ENCODE data around the gene CARS1.

CARS1 gene

GRCh38 chr11:2994336-2994730 is 62.9 kb downstream of the CARS1 start:
- no peak overlapping the region for H3K27ac Mint-ChIP-seq (ENCODE audit: low read depth)
- ATAC-seq (replicated peaks; ENCODE audit: extremely low read depth, poor library complexity, severe bottlenecking) (no peak), DNase-seq (ENCODE audit: low spot score in 2 of 2) (no peak)
- H3K4me1 Mint-ChIP-seq, result peaks cover 22% of the 10 kb centered on the region
- no peaks in the 10 kb centered on the region for H3K9me3 Mint-ChIP-seq
- no peak overlapping the region for H3K4me3 Mint-ChIP-seq
- peaks cover 13% of the 10 kb centered on the region for H3K36me3 Mint-ChIP-seq (ENCODE audit: insufficient read depth)
- H3K27me3 Mint-ChIP-seq, result no peaks in the 10 kb centered on the region

DNA sequence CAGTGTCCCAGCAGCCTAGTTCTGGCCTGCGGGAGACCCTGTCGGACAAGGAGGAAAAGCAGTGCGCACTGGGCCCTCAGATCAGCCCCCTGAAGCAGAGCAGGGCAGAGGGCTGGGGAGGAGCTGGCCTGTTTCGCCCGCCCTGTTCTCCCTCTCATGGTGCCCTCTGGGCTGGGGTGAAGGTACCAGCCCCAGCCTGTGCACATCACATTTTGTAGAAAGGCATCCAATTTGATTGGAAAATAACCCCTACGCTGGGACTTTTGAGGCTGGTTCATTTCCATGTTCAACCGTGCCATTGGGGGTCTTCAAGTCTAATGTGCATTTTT is 64.3 kb downstream of the CARS1 start:
- H3K27me3 Mint-ChIP-seq, result no peaks in the 10 kb centered on the region
- H3K4me3 Mint-ChIP-seq, result peak overlapping the region; percentile 98
- no peaks in the 10 kb centered on the region for H3K9me3 Mint-ChIP-seq
- H3K4me1 Mint-ChIP-seq, result peaks cover 36% of the 10 kb centered on the region
- peaks cover 14% of the 10 kb centered on the region for H3K36me3 Mint-ChIP-seq (ENCODE audit: insufficient read depth)
- peak overlapping the region; percentile 98 for H3K27ac Mint-ChIP-seq (ENCODE audit: low read depth)
- DNase-seq (ENCODE audit: low spot score in 2 of 2), result no peak
- no peak for ATAC-seq (replicated peaks; ENCODE audit: extremely low read depth, poor library complexity, severe bottlenecking)

GRCh38 chr11:2992234-2992996 is 64.8 kb downstream of the CARS1 start, which contains the start of gene NAP1L4:
Gene NAP1L4 (minus strand): TSS chr11:2992329. CDS start chr11:2979220, 13,109 bp downstream.
- Mint-ChIP-seq H3K36me3 (ENCODE audit: insufficient read depth) (peaks cover 18% of the 10 kb centered on the region), H3K4me1 (peaks cover 38% of the 10 kb centered on the region), H3K9me3 (no peaks in the 10 kb centered on the region), H3K27me3 (no peaks in the 10 kb centered on the region), H3K27ac (ENCODE audit: low read depth) (peak within 1 kb of the TSS; percentile 98), H3K4me3 (peak within 1 kb of the TSS; percentile 98)
- ATAC-seq (replicated peaks; ENCODE audit: extremely low read depth, poor library complexity, severe bottlenecking), result peak; percentile 85
- DNase-seq (ENCODE audit: low spot score in 2 of 2), result peak; percentile 88 to 91

DNA sequence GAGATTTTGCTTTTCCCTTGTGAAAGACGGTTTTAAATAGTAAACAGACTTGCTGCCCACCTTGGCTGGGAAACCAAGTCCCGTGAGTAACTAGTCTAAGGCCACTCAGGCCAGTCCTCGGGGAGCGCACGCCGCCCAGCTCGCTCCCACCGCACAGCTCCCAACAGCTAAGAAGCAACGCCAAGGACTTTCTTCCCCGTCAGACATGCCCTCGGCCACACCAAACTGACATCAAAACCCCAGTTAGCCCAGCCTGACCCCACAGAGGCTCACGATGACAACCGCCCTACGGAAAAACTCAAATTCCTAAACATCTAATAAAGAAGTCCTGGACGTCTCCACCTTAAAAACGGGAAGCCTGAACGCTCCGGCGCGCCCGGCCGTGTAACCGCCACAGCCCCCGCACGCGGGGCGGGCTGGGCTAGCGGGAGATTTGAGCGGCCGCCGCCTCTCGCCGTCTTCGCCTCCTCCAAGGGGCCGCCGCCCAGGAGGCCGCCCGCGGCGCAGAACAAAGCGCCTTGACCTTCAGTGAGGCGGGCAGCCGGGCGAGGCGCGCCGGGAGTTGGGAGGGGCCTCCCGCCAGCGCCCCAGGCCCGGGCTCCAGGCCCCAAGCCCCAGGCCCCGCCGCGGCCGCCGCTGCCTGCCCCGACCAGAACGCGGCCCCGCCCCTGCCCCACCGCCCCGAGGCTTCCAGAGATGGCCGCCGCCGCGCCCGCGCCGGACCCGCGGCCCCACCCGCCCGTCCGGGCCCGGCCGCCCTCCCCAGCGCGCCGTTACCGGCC is 65.6 kb downstream of the CARS1 start:
- no peaks in the 10 kb centered on the region for H3K9me3 Mint-ChIP-seq
- peak overlapping the region; percentile 98 for H3K4me3 Mint-ChIP-seq
- no peak for DNase-seq (ENCODE audit: low spot score in 2 of 2)
- peaks cover 18% of the 10 kb centered on the region for H3K36me3 Mint-ChIP-seq (ENCODE audit: insufficient read depth)
- no peaks in the 10 kb centered on the region for H3K27me3 Mint-ChIP-seq
- peaks cover 38% of the 10 kb centered on the region for H3K4me1 Mint-ChIP-seq
- peak overlapping the region; percentile 98 for H3K27ac Mint-ChIP-seq (ENCODE audit: low read depth)
- peak; percentile 45 for ATAC-seq (replicated peaks; ENCODE audit: extremely low read depth, poor library complexity, severe bottlenecking)

DNA sequence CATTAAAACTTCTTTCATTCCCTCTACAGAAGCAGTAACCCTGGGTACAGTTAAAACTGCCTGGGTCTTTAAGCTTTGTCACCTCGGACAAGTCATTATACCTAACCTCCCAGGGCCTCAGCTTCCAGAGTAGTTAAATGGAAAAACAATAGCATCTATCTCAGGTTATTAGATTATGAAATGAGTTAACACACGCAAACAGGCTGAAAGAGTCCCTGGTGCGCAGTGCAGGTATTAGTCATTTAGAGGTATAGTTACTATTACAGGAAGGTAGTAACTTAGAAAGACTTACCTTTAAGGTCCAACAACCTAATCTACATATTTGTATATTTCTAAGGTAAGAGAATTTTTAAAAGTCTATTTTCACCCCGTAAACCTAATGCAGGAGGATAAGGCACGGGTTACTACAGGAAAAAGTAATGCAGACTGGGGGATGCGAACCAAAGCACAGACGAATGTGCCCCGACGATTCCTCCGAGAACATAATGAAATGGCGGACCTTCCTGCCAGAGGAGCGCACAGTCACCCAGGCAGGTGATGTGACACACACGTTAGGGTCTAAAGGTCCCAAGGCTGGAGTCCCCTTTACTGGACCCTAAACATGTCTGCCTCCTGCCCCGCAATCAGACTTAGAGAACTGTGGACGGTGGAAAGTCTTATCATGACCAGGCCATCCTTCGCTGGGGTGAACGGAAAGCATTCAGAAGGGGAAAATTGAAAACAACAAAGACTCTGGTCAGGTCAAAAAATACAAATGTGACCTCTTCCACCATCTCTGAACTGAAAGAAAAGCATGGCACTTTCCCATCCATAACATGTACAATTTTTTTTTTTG is 66.4 kb downstream of the CARS1 start:
- Mint-ChIP-seq H3K27me3 (no peaks in the 10 kb centered on the region), H3K4me1 (peaks cover 38% of the 10 kb centered on the region), H3K27ac (ENCODE audit: low read depth) (peak overlapping the region; percentile 98), H3K36me3 (ENCODE audit: insufficient read depth) (peaks cover 16% of the 10 kb centered on the region), H3K9me3 (no peaks in the 10 kb centered on the region), H3K4me3 (peak overlapping the region; percentile 98)
- ATAC-seq (replicated peaks; ENCODE audit: extremely low read depth, poor library complexity, severe bottlenecking) (no peak), DNase-seq (ENCODE audit: low spot score in 2 of 2) (no peak)

DNA sequence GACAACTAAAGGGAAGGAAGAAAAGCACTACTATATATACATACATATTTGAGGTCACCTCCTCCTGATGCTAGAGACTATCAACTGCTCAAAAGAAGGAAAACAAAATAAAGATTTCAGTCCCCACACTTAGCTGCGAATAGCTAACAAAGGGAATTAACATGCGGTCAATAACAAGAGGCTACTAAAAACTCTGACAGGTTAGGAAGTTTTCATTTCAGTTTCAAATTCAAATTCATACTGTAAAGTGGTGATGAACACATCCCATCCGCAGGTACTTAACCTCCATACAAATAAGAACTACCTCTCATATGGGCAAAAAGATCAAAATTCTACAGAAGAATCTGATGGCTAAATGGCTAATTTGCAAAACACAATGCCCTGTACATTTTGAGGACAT is 67.7 kb downstream of the CARS1 start:
- ATAC-seq (replicated peaks; ENCODE audit: extremely low read depth, poor library complexity, severe bottlenecking) (no peak), DNase-seq (ENCODE audit: low spot score in 2 of 2) (no peak)
- H3K27me3 Mint-ChIP-seq, result no peaks in the 10 kb centered on the region
- H3K27ac Mint-ChIP-seq (ENCODE audit: low read depth), result peak overlapping the region; percentile 63
- peaks cover 21% of the 10 kb centered on the region for H3K36me3 Mint-ChIP-seq (ENCODE audit: insufficient read depth)
- H3K9me3 Mint-ChIP-seq, result no peaks in the 10 kb centered on the region
- H3K4me1 Mint-ChIP-seq, result peaks cover 41% of the 10 kb centered on the region
- H3K4me3 Mint-ChIP-seq, result peak overlapping the region; percentile 98

DNA sequence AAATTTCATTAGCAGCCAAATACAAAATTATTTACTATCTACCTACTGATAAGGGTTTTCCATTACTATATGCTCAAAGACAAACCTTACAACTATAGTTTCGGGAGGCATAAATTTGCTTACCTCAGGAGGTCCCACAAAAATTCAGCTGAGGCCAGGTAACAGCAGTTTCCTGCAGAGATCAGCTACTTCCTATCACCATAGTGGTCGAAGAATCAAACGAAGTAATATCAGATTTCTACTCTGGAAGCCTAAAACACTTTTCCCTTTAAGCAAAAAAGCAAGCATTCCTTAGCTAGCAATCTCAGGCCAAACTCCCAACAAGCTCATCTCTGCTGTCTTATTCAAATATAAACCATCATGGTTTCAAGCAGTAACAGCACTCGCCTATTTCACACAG is 68.2 kb downstream of the CARS1 start:
- DNase-seq (ENCODE audit: low spot score in 2 of 2) (no peak), ATAC-seq (replicated peaks; ENCODE audit: extremely low read depth, poor library complexity, severe bottlenecking) (no peak)
- no peaks in the 10 kb centered on the region for H3K9me3 Mint-ChIP-seq
- H3K4me3 Mint-ChIP-seq, result peak overlapping the region; percentile 98
- H3K36me3 Mint-ChIP-seq (ENCODE audit: insufficient read depth), result peaks cover 25% of the 10 kb centered on the region
- H3K4me1 Mint-ChIP-seq, result peaks cover 44% of the 10 kb centered on the region
- no peaks in the 10 kb centered on the region for H3K27me3 Mint-ChIP-seq
- H3K27ac Mint-ChIP-seq (ENCODE audit: low read depth), result peak overlapping the region; percentile 63

DNA sequence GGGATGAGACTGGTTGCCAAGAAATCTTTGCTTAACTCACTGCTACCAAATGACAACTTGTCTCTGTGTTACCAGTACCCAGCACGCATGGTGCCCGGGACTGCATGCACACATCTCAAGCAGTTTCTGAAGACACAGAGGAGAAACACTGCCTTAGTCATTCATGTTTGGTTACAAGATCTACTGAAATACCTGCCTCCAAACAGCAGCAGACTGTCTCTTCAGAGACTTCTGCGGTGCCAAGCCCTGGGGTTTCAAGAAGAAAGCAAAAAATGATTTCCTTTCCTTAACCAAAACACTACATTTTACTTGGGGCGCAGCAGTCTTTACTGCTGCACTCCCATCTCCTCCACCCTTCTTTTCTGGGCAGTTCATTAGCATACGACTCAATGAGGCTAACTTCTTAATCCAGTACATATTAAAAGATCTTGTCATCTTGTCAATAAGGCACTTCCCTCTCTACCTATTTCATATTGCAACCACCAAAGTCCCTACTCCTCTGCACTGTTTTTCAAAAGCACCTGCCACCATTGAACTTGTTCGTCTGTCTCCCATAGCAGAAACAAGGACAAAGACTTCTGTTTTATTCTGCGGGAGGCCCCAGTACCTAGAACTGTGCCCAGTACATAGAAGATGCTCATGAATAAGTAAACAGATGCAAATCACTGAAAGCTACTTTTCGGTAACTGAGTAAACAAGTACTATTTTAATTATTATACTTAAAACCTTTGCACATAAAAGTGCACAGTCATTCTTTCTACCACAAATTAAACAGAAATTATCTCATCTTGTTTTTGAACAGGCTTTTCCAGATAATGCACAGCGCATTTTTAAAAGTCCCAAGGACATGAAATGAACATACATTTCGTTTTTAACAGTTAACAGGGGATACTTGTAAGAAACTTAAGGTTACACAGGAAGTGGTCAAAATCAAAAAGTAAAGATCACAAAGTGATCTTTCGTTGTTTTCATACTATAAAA is 69.1 kb downstream of the CARS1 start:
- no peak for DNase-seq (ENCODE audit: low spot score in 2 of 2)

GRCh38 chr11:2983908-2984307 is 73.3 kb downstream of the CARS1 start:
- Mint-ChIP-seq H3K4me3 (peak overlapping the region; percentile 28), H3K4me1 (peaks cover 43% of the 10 kb centered on the region), H3K27me3 (no peaks in the 10 kb centered on the region), H3K27ac (ENCODE audit: low read depth) (peak overlapping the region; percentile 52), H3K36me3 (ENCODE audit: insufficient read depth) (peaks cover 27% of the 10 kb centered on the region), H3K9me3 (no peaks in the 10 kb centered on the region)
- ATAC-seq (replicated peaks; ENCODE audit: extremely low read depth, poor library complexity, severe bottlenecking) (no peak), DNase-seq (ENCODE audit: low spot score in 2 of 2) (no peak)

More for the DNA sequence above, 69.1 kb downstream of the CARS1 start:
- no peak for ATAC-seq (replicated peaks; ENCODE audit: extremely low read depth, poor library complexity, severe bottlenecking)
- Mint-ChIP-seq H3K36me3 (ENCODE audit: insufficient read depth) (peaks cover 29% of the 10 kb centered on the region), H3K4me1 (peaks cover 52% of the 10 kb centered on the region), H3K27me3 (no peaks in the 10 kb centered on the region), H3K9me3 (no peaks in the 10 kb centered on the region), H3K4me3 (peak overlapping the region; percentile 98), H3K27ac (ENCODE audit: low read depth) (peak overlapping the region; percentile 63)

GRCh38 chr11:2982214-2982613 is 75.0 kb downstream of the CARS1 start:
- peaks cover 43% of the 10 kb centered on the region for H3K4me1 Mint-ChIP-seq

GRCh38 chr11:2981130-2981529 is 76.1 kb downstream of the CARS1 start:
- peaks cover 51% of the 10 kb centered on the region for H3K4me1 Mint-ChIP-seq
- DNase-seq (ENCODE audit: low spot score in 2 of 2), result no peak
- ATAC-seq (replicated peaks; ENCODE audit: extremely low read depth, poor library complexity, severe bottlenecking), result no peak
- no peak overlapping the region for H3K4me3 Mint-ChIP-seq
- no peak overlapping the region for H3K27ac Mint-ChIP-seq (ENCODE audit: low read depth)
- H3K27me3 Mint-ChIP-seq, result no peaks in the 10 kb centered on the region
- H3K9me3 Mint-ChIP-seq, result no peaks in the 10 kb centered on the region
- peaks cover 45% of the 10 kb centered on the region for H3K36me3 Mint-ChIP-seq (ENCODE audit: insufficient read depth)

More at GRCh38 chr11:2982214-2982613, 75.0 kb downstream of the CARS1 start:
- H3K9me3 Mint-ChIP-seq, result no peaks in the 10 kb centered on the region
- H3K27ac Mint-ChIP-seq (ENCODE audit: low read depth), result peak overlapping the region; percentile 52
- peaks cover 36% of the 10 kb centered on the region for H3K36me3 Mint-ChIP-seq (ENCODE audit: insufficient read depth)
- DNase-seq (ENCODE audit: low spot score in 2 of 2), result no peak
- peak; percentile 28 for ATAC-seq (replicated peaks; ENCODE audit: extremely low read depth, poor library complexity, severe bottlenecking)
- H3K27me3 Mint-ChIP-seq, result no peaks in the 10 kb centered on the region
- peak overlapping the region; percentile 28 for H3K4me3 Mint-ChIP-seq

All from central memory CD8-positive, alpha-beta T cell (primary cell).